ENCODE measurements around the gene FCN3. TPM values are rescaled to one million over a fixed set of nuclear protein-coding genes. Genes with fewer than 3 reads are reported as not detected.

Gene FCN3
- total and polyA plus RNA-seq, 10 of the 15 experiments (the other 5 are each of a cell fraction or from before 2014, with no cell fraction given), result 0.28 TPM; not detected in 9

GRCh38 chr1:27366411-27367159 lies 8.0 kb downstream of the FCN3 start, which contains the start of gene MAP3K6 (continued):
- TF ChIP-seq SKIL (IDR thresholded peaks at IDR 0.05; ENCODE audit: low read depth, poor library complexity, severe bottlenecking) (no peak), CEBPZ (IDR thresholded peaks at IDR 0.05; ENCODE audit: low read depth, low read length) (no peak), GABPA (IDR thresholded peaks at IDR 0.05; ENCODE audit: low read depth) (no peak), HDAC6 (IDR thresholded peaks at IDR 0.05; ENCODE audit: unreplicated experiment) (no peak), REST (IDR thresholded peaks at IDR 0.05; ENCODE audit: low read depth, low read length) (no peak), RUNX3 (IDR thresholded peaks at IDR 0.05; ENCODE audit: low read length) (no peak), POLR2A (IDR thresholded peaks at IDR 0.05; ENCODE audit: low read depth, low read length) (no peak), RBBP5 (conservative IDR thresholded peaks at IDR 0.05) (no peak), MYC (IDR thresholded peaks at IDR 0.05; ENCODE audit: insufficient read depth, insufficient read length, insufficient replicate concordance, low read length, severe bottlenecking) (no peak), POLR2AphosphoS5 (IDR thresholded peaks at IDR 0.05; ENCODE audit: low read length) (no peak), ZNF592 (IDR thresholded peaks at IDR 0.05) (no peak), SIN3A (IDR thresholded peaks at IDR 0.05; ENCODE audit: low read depth, low read length) (no peak), NBN (IDR thresholded peaks at IDR 0.05) (no peak)

Data from GM12878 (cell line).